ENCODE results near the gene ANKRD10.

ANKRD10 gene

GRCh38 chr13:110944968-110945927, 30.4 kb upstream of the ANKRD10 start:
- no peak for DNase-seq

- peak; percentile 28 to 42 (median 31) for DNase-seq
Observed at GRCh38 chr13:110944121-110944967, 29.5 kb upstream of the ANKRD10 start.

- peak; percentile 18 to 48 (median 35) for DNase-seq
Observed at GRCh38 chr13:110942248-110942981, 27.5 kb upstream of the ANKRD10 start.

- peak in 1 of 3 donors; percentile 38 for DNase-seq
Observed at GRCh38 chr13:110938662-110939421, 24.0 kb upstream of the ANKRD10 start.

GRCh38 chr13:110937511-110938285, 22.8 kb upstream of the ANKRD10 start:
- peak; percentile 58 to 69 (median 67) for DNase-seq

- no peak for DNase-seq
Observed at GRCh38 chr13:110936519-110936918, 21.6 kb upstream of the ANKRD10 start.

GRCh38 chr13:110932588-110932987, 17.7 kb upstream of the ANKRD10 start:
- no peak for DNase-seq

- no peak for DNase-seq
Observed at GRCh38 chr13:110929104-110929777, 14.4 kb upstream of the ANKRD10 start.

GRCh38 chr13:110925023-110925612, 10.2 kb upstream of the ANKRD10 start:
- DNase-seq = no peak

DNA sequence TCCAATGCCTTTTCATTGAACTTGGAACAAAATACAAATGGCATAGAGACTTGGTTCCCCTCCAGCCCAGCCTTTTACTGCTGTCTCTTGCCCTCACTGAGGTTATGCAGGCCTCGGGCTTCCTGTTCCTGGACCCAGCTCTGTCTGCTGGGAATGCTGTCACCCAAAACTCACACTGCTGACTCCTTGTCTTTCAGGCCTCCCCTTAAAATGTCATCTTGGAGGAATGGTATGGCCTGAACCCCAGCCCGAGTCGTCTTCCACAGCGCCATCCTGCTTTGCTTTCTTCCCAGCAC, 9.7 kb upstream of the ANKRD10 start:
- no peak for DNase-seq

- no peak for DNase-seq
Observed at GRCh38 chr13:110923777-110924638, 9.1 kb upstream of the ANKRD10 start.

GRCh38 chr13:110923086-110923485, 8.2 kb upstream of the ANKRD10 start:
- no peak for DNase-seq

- DNase-seq = no peak
Observed at GRCh38 chr13:110922506-110922905, 7.6 kb upstream of the ANKRD10 start.

DNA sequence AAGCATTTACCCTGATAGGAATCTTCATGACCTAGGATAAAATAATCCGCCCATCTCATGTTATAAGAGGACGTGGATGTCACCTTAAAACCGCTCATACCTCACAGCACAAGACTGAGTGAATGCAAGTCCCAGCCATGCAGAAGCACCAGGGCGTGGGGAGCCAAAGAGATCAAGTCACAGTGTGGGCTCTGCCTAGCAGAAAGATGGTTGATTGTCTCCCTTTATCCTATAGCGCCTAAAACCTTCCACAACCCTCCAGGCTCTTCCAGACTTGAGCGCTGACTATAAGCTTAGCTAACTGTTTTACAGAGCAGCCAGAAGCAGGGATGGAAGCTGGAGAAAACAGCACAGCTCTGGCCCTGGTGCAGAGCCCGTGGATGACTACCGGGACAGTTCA, 6.8 kb upstream of the ANKRD10 start:
- DNase-seq = no peak

DNA sequence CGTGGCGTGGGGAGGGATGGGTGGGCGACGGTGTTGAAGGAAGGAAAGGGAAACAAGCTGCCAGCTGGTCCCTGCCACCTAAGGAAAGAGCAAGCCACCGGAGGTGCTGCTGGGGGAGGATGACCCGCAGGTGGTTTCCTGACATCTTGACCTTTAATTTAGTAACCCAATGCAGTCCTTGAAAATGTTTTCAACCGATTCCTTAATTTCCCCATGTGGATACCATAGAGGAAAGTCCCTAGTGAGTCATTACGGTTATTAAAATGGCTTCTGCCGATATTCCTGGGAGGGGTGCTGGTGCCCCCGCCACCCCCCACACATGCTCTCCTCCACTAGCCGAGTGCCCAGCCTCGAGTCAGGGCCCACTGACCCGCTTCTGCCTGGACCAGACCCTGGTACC, 6.3 kb upstream of the ANKRD10 start:
- peak; percentile 74 to 80 (median 78) for DNase-seq

- DNase-seq = peak; percentile 43 to 53 (median 46)
Observed at GRCh38 chr13:110920038-110920437, 5.2 kb upstream of the ANKRD10 start.

- DNase-seq = peak; percentile 67 to 96 (median 91)
Observed at GRCh38 chr13:110916301-110917142, 1.7 kb upstream of the ANKRD10 start.

- DNase-seq = no peak
Observed at GRCh38 chr13:110915874-110916206, 971 bp upstream of the ANKRD10 start.

All from suppressor macrophage treated with lipopolysaccharide for 1 hour (primary cell).